ENCODE measurements around the gene HSPA4L. TPM values are rescaled to one million over a fixed set of nuclear protein-coding genes. Genes with fewer than 3 reads are reported as not detected.

Gene HSPA4L
- total RNA-seq, 1 experiment from 2014 or later = 6.9 TPM

DNA sequence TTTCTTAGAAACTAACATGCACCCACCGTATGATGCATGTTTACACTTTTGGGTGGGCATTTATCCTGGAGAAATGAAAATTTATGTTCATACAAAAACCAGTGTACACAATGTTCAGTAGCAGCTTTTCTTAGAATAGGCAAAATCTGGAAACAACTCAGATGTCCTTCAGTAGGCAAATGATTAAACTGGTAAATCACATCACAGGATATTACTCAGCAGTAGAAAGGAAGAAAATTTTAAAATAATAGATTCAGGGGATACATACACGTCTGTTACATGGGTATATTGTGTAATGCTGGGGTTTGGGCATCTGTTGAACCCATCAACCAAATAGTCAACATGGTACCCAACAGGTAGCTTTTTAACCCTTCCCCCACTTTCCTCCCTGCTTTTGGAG, 25.2 kb upstream of the HSPA4L start:
- ATAC-seq = no peak
- H3K36me3 Mint-ChIP-seq = no peaks in the 10 kb centered on the region
- H3K27ac Mint-ChIP-seq = no peak overlapping the region
- no peaks in the 10 kb centered on the region for H3K27me3 Mint-ChIP-seq (ENCODE audit: low read depth)
- no peak for DNase-seq (ENCODE audit: low spot score)
- peaks cover 32% of the 10 kb centered on the region for H3K9me3 Mint-ChIP-seq
- H3K4me3 Mint-ChIP-seq = no peak overlapping the region
- ChIA-PET POLR2A (no interaction called here), CTCF (no interaction called here)
- TF ChIP-seq GTF2I (CRISPR knock-in tag; conservative IDR thresholded peaks at IDR 0.05) (no peak), ZNF263 (CRISPR knock-in tag; IDR thresholded peaks at IDR 0.05; ENCODE audit: low read depth) (no peak), GRHL2 (CRISPR knock-in tag; IDR thresholded peaks at IDR 0.05; ENCODE audit: insufficient replicate concordance, severe bottlenecking) (no peak), ZNF416 (CRISPR knock-in tag; IDR thresholded peaks at IDR 0.05) (no peak), SMAD4 (CRISPR knock-in tag; IDR thresholded peaks at IDR 0.05) (no peak), HMGA2 (CRISPR knock-in tag; IDR thresholded peaks at IDR 0.05) (no peak), ZNF317 (CRISPR knock-in tag; IDR thresholded peaks at IDR 0.05; ENCODE audit: borderline replicate concordance, low read depth) (no peak), NR1H2 (CRISPR knock-in tag; IDR thresholded peaks at IDR 0.05) (no peak), ZNF396 (CRISPR knock-in tag; IDR thresholded peaks at IDR 0.05; ENCODE audit: borderline replicate concordance) (no peak)
- TF ChIP-seq, protein P1, sequence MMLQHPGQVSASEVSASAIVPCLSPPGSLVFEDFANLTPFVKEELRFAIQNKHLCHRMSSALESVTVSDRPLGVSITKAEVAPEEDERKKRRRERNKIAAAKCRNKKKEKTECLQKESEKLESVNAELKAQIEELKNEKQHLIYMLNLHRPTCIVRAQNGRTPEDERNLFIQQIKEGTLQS (CRISPR knock-in tag; conservative IDR thresholded peaks at IDR 0.05) = no peak
- TF ChIP-seq, protein P2, sequence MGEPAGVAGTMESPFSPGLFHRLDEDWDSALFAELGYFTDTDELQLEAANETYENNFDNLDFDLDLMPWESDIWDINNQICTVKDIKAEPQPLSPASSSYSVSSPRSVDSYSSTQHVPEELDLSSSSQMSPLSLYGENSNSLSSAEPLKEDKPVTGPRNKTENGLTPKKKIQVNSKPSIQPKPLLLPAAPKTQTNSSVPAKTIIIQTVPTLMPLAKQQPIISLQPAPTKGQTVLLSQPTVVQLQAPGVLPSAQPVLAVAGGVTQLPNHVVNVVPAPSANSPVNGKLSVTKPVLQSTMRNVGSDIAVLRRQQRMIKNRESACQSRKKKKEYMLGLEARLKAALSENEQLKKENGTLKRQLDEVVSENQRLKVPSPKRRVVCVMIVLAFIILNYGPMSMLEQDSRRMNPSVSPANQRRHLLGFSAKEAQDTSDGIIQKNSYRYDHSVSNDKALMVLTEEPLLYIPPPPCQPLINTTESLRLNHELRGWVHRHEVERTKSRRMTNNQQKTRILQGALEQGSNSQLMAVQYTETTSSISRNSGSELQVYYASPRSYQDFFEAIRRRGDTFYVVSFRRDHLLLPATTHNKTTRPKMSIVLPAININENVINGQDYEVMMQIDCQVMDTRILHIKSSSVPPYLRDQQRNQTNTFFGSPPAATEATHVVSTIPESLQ (CRISPR knock-in tag; IDR thresholded peaks at IDR 0.05) = no peak
- no peaks in the 10 kb centered on the region for H3K4me1 Mint-ChIP-seq

GRCh38 chr4:127759228-127759820, 22.8 kb upstream of the HSPA4L start:
- H3K4me1 Mint-ChIP-seq = no peaks in the 10 kb centered on the region
- ChIA-PET CTCF (no interaction called here), POLR2A (no interaction called here)
- peaks cover 22% of the 10 kb centered on the region for H3K9me3 Mint-ChIP-seq
- no peak overlapping the region for H3K27ac Mint-ChIP-seq
- ATAC-seq (no peak), DNase-seq (ENCODE audit: low spot score) (no peak)
- H3K27me3 Mint-ChIP-seq (ENCODE audit: low read depth) = no peaks in the 10 kb centered on the region
- TF ChIP-seq MXD4 (CRISPR knock-in tag; IDR thresholded peaks at IDR 0.05; ENCODE audit: borderline replicate concordance) = no peak
- H3K4me3 Mint-ChIP-seq = no peak overlapping the region
- no peaks in the 10 kb centered on the region for H3K36me3 Mint-ChIP-seq

GRCh38 chr4:127759893-127760292, 22.2 kb upstream of the HSPA4L start:
- ATAC-seq = no peak
- Mint-ChIP-seq H3K27ac (no peak overlapping the region), H3K27me3 (ENCODE audit: low read depth) (no peaks in the 10 kb centered on the region), H3K36me3 (no peaks in the 10 kb centered on the region), H3K4me1 (no peaks in the 10 kb centered on the region), H3K9me3 (peaks cover 21% of the 10 kb centered on the region), H3K4me3 (no peak overlapping the region)
- ChIA-PET POLR2A (no interaction called here), CTCF (no interaction called here)
- no peak for DNase-seq (ENCODE audit: low spot score)
- TF ChIP-seq FOXP4 (CRISPR knock-in tag; IDR thresholded peaks at IDR 0.05) = no peak
- TF ChIP-seq, protein P3, sequence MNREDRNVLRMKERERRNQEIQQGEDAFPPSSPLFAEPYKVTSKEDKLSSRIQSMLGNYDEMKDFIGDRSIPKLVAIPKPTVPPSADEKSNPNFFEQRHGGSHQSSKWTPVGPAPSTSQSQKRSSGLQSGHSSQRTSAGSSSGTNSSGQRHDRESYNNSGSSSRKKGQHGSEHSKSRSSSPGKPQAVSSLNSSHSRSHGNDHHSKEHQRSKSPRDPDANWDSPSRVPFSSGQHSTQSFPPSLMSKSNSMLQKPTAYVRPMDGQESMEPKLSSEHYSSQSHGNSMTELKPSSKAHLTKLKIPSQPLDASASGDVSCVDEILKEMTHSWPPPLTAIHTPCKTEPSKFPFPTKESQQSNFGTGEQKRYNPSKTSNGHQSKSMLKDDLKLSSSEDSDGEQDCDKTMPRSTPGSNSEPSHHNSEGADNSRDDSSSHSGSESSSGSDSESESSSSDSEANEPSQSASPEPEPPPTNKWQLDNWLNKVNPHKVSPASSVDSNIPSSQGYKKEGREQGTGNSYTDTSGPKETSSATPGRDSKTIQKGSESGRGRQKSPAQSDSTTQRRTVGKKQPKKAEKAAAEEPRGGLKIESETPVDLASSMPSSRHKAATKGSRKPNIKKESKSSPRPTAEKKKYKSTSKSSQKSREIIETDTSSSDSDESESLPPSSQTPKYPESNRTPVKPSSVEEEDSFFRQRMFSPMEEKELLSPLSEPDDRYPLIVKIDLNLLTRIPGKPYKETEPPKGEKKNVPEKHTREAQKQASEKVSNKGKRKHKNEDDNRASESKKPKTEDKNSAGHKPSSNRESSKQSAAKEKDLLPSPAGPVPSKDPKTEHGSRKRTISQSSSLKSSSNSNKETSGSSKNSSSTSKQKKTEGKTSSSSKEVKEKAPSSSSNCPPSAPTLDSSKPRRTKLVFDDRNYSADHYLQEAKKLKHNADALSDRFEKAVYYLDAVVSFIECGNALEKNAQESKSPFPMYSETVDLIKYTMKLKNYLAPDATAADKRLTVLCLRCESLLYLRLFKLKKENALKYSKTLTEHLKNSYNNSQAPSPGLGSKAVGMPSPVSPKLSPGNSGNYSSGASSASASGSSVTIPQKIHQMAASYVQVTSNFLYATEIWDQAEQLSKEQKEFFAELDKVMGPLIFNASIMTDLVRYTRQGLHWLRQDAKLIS (CRISPR knock-in tag; IDR thresholded peaks at IDR 0.05; ENCODE audit: borderline replicate concordance) = no peak
